Mesenteric fat pad (tissue), 1 donor: ENCODE results near the gene AP5M1. TPM values are rescaled to one million over a fixed set of nuclear protein-coding genes. Genes with fewer than 3 reads are reported as not detected.

Source experiments
- total RNA-seq: library from RNA; stranded (reverse); fragmentation: NEBNext Ultra II Directional; extraction: Animal tissue kit (Norgen Biotek cat#: 25700); gene quantifications from one replicate; pipeline ENCODE4 v1.2.1, GENCODE V29; 2021
- donor health status: DM: yes; HTN: yes; CAD: no.

The AP5M1 gene
- total RNA-seq, 1 donor from 2014 or later: 28.6 TPM

Other genes starting within 250 kb of the AP5M1 start
- gene EXOC5, start 66 bp upstream of the AP5M1 start, total RNA-seq: 63.4 TPM
- gene NAA30, start 121.6 kb downstream of the AP5M1 start, total RNA-seq: 15.0 TPM
- gene CCDC198, start 224.9 kb downstream of the AP5M1 start, total RNA-seq: not detected